ENCODE data around the gene GADD45A. TPM values are rescaled to one million over a fixed set of nuclear protein-coding genes. Genes with fewer than 3 reads are reported as not detected.

The GADD45A gene
- total RNA-seq, 1 donor from 2014 or later = 28.6 TPM

GRCh38 chr1:67679691-67680090, 5.3 kb upstream of the GADD45A start:
- Histone ChIP-seq H3K36me3 (no peaks in the 10 kb centered on the region), H3K27ac (no peak overlapping the region), H3K4me2 (no peak overlapping the region), H3K79me2 (ENCODE audit: low read depth) (no peaks in the 10 kb centered on the region), H3K4me1 (peaks cover 2% of the 10 kb centered on the region), H3K4me3 (no peak overlapping the region), H3K9ac (no peak overlapping the region), H2AFZ (replicated peaks) (no peak overlapping the region), H3K27me3 (no peaks in the 10 kb centered on the region), H4K20me1 (ENCODE audit: low read depth) (no peaks in the 10 kb centered on the region), H3K9me3 (ENCODE audit: low read depth) (no peaks in the 10 kb centered on the region), H3F3A (ENCODE audit: low read depth) (no peaks in the 10 kb centered on the region)
- H3K36me3 Mint-ChIP-seq = no peaks in the 10 kb centered on the region
- H3K4me3 Mint-ChIP-seq = no peak overlapping the region
- H3K27ac Mint-ChIP-seq = no peak overlapping the region
- H3K27me3 Mint-ChIP-seq (ENCODE audit: insufficient read depth, low read depth) = peaks cover 5% of the 10 kb centered on the region
- DNase-seq (ENCODE audit: low spot score) = no peak
- H3K4me1 Mint-ChIP-seq = peaks cover 22% of the 10 kb centered on the region
- H3K9me3 Mint-ChIP-seq = no peaks in the 10 kb centered on the region
- TF ChIP-seq CTCF (IDR thresholded peaks at IDR 0.05) (no peak), EZH2phosphoT487 (IDR thresholded peaks at IDR 0.05) (no peak), EZH2 (IDR thresholded peaks at IDR 0.05) (no peak)

- Histone ChIP-seq H2AFZ (replicated peaks) (no peak overlapping the region), H3K9ac (no peak overlapping the region), H3K9me3 (ENCODE audit: low read depth) (no peaks in the 10 kb centered on the region), H4K20me1 (ENCODE audit: low read depth) (peaks cover 2% of the 10 kb centered on the region), H3K4me2 (no peak overlapping the region), H3K4me1 (no peaks in the 10 kb centered on the region), H3F3A (ENCODE audit: low read depth) (no peaks in the 10 kb centered on the region), H3K4me3 (no peak overlapping the region), H3K79me2 (ENCODE audit: low read depth) (peaks cover 2% of the 10 kb centered on the region), H3K27me3 (no peaks in the 10 kb centered on the region), H3K36me3 (no peaks in the 10 kb centered on the region), H3K27ac (no peak overlapping the region)
- H3K4me3 Mint-ChIP-seq = no peak overlapping the region
- H3K36me3 Mint-ChIP-seq = no peaks in the 10 kb centered on the region
- no peak for DNase-seq (ENCODE audit: low spot score)
- TF ChIP-seq EZH2 (IDR thresholded peaks at IDR 0.05) (no peak), EZH2phosphoT487 (IDR thresholded peaks at IDR 0.05) (no peak), CTCF (IDR thresholded peaks at IDR 0.05) (no peak)
- peaks cover 10% of the 10 kb centered on the region for H3K27me3 Mint-ChIP-seq (ENCODE audit: insufficient read depth, low read depth)
- H3K4me1 Mint-ChIP-seq = peaks cover 18% of the 10 kb centered on the region
- no peak overlapping the region for H3K27ac Mint-ChIP-seq
- no peaks in the 10 kb centered on the region for H3K9me3 Mint-ChIP-seq
Observed at GRCh38 chr1:67680486-67680885, 4.5 kb upstream of the GADD45A start.

GRCh38 chr1:67682659-67683197, 2.3 kb upstream of the GADD45A start:
- no peak overlapping the region for H3K27ac Mint-ChIP-seq

More at GRCh38 chr1:67682659-67683197, 2.3 kb upstream of the GADD45A start:
- H3K9ac ChIP-seq = no peak overlapping the region
- peaks cover 19% of the 10 kb centered on the region for H3K4me1 Mint-ChIP-seq
- peaks cover 10% of the 10 kb centered on the region for H3K27me3 Mint-ChIP-seq (ENCODE audit: insufficient read depth, low read depth)
- H3K27ac ChIP-seq = no peak overlapping the region
- H3K27me3 ChIP-seq = no peaks in the 10 kb centered on the region
- peaks cover 22% of the 10 kb centered on the region for H4K20me1 ChIP-seq (ENCODE audit: low read depth)
- H3K4me2 ChIP-seq = no peak overlapping the region
- DNase-seq (ENCODE audit: low spot score) = no peak
- H3K79me2 ChIP-seq (ENCODE audit: low read depth) = peaks cover 25% of the 10 kb centered on the region
- no peaks in the 10 kb centered on the region for H3K9me3 Mint-ChIP-seq
- H3F3A ChIP-seq (ENCODE audit: low read depth) = peaks cover 14% of the 10 kb centered on the region
- H2AFZ ChIP-seq (replicated peaks) = no peak overlapping the region
- TF ChIP-seq CTCF (IDR thresholded peaks at IDR 0.05) (no peak), EZH2 (IDR thresholded peaks at IDR 0.05) (no peak), EZH2phosphoT487 (IDR thresholded peaks at IDR 0.05) (no peak)
- H3K4me3 ChIP-seq = no peak overlapping the region
- H3K4me1 ChIP-seq = peaks cover 8% of the 10 kb centered on the region
- H3K9me3 ChIP-seq (ENCODE audit: low read depth) = no peaks in the 10 kb centered on the region
- H3K36me3 Mint-ChIP-seq = peaks cover 1% of the 10 kb centered on the region
- peaks cover 1% of the 10 kb centered on the region for H3K36me3 ChIP-seq
- H3K4me3 Mint-ChIP-seq = no peak overlapping the region
